EH (cell line): Measurements from ENCODE around the gene RBBP8NL.

Source experiments
- DNase-seq: peaks from one replicate; pipeline ENCODE4 v3.0.0-alpha.2; 2015; ENCODE audit warnings: low read depth

Gene RBBP8NL

DNA sequence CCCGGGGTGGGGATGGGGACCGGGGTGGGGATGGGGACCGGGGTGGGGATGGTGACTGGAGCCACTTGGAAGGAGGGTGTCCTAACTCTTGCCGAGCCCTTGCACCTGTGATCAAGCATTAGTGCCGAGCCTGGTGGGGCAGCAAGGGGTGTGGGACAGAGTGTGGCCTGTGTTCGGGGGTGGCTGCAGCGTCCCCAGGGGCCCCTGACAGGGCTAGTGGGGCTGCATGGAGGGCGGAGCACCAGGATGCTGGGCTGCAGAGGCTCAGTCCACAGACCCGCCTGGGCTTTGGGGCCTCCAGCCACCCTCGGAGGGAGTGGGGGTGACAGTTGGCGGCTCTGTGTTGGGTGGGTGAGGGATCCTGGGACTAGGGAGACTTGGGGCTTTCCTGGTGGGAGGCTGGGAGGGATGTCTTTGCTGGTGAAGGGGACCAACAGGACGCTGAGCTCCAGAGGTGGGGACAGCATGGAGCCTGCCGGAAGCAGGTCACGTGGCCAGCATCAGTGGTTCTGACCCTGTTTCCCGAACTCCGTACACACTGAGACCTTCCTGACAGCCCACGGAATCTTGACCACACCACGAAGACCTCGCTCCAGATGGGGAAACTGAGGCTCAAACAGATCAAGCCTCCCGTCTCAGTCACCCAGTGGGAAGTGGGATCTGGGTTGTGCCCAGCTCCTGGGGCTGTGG is 4.6 kb downstream of the RBBP8NL start:
- DNase-seq = no peak

- DNase-seq = no peak
These were observed 5.7 kb downstream of the RBBP8NL start for GRCh38 chr20:62421716-62421990.

DNA sequence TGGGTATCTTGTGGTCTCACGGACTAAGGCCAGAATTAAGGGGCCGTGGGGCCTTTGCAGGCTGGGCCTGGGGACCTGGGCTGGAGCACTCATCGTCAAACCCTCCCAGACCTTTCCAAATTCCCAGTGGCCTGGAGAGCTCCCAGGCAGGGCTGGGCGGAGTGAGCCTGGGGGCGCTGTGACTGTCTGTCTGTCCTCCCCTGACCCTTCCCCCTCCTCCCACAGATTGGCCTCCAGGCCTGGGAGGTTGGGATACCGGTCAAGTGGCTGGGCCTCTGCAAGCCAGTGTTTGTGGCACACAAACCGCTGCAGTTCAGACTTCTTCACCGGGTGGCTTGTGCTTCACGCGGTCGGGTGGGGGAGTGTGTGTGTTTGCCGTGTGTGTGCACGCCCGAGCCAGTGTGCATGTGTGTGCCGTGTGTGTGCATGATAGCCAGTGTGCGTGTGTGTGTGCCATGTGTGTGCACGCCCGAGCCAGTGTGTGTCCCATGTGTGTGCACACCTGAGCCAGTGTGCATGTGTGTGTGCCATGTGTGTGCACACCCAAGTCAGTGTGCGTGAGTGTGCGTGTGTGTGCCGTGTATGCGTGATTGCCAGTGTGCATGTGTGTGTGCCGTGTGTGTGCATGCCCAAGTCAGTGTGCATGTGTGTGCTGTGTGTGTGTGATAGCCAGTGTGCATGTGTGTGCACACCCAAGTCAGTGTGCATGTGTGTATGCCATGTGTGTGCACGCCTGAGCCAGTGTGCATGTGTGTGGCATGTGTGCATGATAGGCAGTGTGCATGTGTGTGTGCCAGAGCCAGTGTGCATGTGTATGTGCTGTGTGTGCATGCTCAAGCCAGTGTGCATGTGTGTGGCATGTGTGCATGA is 6.3 kb downstream of the RBBP8NL start:
- DNase-seq = no peak

DNA sequence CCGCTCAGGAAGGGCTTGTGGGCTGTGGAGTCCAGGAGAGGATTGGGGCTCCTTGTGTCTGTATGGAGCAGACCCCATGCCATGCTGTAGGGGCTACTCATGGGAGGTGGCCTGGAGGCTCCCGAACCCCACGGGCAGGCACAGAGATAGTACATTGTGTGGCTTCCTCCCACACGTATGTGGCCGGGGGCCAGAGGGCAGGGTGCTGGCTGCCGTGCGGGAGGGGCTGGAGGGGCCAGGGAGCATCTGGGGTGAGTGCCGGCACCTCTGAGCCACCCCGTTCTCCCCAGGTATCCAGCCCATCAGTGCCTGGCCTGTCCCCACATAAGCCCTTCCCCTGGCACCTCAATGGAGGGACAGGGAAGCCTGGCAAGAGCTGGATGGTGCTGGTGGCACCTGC is 7.6 kb downstream of the RBBP8NL start:
- DNase-seq = no peak

- DNase-seq = no peak
These were observed 8.4 kb downstream of the RBBP8NL start for GRCh38 chr20:62418709-62419487.

GRCh38 chr20:62417981-62418708 is 9.2 kb downstream of the RBBP8NL start:
- DNase-seq = no peak

GRCh38 chr20:62416651-62417637 is 10.4 kb downstream of the RBBP8NL start:
- DNase-seq = no peak

DNA sequence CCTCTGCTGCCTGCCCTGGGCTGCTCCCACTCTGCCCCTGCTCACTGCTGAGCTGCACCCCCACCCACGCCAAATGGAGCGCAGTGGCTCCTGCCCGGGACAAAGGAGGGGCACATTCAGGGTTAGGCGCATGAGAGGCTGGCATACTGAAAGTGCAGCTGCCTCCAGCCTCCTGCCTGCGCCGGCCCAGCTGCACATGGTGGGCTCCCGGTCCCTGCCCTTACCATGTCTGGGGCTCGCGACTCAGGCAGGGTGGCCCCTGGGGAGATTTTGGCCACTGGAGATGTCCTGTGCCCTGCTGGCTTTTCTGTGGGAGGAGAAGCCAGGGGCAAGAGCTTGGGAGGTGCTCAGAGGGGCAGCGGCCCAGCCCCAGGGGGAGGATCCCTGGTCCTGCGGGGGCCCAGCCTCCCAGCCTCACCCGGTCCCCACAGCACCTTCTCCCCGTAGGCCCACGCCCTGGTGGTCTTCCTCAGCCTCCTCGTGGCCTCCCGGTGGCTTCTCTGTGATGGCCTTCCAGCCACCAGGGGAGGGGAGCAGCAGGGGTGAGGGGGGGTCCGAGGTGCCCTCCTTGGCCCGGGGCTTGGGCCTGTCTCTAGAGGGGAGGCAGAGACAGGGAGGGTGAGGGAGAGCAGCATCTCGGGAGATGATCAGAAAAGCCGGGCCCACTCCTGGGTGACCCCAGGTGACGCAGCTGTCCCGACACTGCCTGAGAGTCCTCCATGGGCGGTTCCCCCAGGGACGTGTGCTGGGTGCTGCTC is 11.8 kb downstream of the RBBP8NL start:
- no peak for DNase-seq

DNA sequence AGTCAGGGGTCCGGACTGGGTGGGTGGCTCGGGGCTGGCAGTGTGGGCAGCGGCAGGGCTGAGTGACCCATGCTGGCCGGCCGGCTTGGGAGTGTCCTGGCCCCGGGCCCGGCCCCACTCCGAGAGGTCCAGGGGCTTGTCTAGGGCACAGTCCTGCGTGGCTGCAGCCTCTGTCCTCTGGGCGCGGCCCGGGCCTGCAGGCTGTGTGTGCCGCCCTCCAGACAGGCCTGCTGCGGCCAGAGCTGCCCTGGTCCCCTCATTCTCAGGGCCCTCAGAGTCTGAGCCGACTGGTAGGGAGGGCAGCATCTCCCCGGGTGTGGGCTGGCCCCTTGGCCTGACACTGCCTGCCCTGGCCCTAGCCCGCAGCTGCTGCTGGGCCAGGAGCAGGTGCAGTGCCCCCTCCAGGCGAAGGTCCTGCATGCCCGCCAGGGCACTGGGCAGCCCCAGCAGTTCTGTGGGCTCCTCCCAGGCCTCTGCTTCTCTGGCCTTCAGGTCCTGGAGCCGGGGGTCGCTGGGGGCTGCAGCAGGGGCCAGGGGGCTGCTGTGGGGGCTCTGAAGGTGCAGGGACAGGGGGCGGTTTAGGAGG is 13.3 kb downstream of the RBBP8NL start:
- no peak for DNase-seq

DNA sequence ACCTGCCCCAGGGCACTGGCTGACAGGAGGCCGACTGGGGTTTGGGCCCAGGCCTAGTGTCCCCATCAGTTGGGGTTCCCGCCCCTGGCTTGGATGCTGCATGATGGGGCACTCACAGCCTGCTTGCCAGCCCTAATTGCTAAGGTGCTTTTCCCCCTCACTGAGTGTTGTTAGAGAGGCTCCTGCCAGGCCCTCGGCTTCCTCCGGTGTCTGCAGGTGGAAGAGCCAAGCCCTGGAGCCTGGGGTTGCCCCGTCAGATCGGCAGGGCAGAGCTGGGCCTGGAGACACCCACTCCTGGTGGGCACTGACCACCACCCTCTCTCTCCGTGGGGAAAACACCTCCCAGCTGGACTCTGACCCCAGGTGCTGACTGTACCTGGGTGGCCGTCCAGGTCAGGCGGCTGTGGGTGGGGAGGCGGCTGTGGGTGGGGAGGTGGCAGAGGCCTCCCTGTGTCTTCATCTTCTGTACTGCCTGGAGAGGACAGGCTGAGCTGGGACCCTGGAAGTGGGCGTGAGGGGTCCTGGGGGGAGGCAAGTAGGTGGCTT is 14.2 kb downstream of the RBBP8NL start:
- DNase-seq = no peak

DNA sequence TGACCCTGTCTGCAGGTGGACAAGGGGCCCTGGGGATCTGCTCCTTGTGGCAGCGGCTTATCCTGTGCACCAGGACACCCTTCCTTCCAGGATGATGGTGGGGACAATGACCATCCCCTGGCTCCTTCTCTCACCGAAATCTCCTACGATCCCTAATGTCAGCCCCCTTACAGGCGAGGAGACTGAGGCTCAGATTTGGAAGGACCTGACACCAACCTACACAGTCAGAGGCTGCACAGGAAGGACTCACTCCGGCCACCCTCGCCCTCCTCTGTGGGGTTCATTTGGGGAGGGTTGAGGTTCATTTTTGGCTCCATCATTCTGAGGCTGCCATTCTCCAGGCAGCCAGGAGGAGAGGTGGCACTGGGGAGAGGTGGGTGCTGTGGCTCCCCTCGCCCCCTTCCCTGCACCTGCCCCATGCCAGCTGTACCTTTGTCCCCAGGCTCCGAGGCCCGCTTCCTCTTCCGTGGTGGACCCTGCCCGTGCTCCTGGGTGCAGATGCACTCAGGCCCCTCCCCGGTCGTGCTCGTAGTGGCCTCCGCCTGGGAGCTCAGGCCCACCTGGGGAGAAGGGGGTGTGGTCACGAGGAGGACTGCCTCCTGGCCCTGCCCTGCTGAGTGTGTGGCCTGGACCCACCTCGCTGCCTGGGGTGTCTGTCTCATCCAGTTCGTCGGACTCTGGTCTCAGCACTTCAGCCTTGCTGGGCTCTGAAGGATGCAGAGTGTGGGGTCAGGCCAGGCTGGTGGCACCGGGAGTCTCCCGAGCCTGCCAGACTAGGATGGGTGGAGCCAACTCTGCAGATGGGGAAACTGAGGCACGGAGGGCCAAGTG is 14.9 kb downstream of the RBBP8NL start:
- DNase-seq = no peak

DNA sequence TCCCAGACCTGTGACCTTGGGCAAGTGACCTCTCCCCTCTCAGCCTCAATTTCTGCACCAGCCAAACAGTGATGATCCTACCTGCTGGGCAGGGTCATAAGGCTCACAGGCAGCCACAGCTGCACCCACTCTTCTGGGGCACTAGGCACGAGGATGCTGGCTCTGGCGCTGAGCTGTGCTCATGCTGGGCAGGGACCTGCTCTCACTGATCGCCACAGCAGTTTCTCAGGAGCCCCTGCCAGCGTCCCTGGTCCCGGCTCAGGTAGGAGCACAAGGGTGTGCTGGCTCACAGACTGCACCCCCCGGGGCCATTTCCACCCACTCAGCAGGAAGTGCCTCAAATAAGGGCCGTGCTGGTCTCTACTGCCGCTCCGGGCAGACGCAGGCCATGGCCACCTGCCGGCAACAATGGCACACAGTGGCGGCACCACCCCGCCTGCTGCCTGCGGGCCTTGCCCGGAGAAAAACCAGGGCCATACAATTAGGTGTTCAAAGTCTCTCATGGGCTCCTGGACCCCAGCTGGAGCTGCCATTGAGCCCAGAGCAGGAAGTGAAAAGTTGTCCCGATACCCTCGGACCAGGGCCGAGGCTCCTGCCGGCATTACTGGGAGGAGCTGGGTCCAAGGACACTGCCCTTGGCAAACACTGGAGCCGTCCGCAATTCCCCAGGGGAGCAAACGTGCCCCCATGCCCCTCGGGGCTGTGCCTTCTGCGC is 15.7 kb downstream of the RBBP8NL start:
- no peak for DNase-seq

GRCh38 chr20:62410746-62411478 is 16.4 kb downstream of the RBBP8NL start:
- no peak for DNase-seq

DNA sequence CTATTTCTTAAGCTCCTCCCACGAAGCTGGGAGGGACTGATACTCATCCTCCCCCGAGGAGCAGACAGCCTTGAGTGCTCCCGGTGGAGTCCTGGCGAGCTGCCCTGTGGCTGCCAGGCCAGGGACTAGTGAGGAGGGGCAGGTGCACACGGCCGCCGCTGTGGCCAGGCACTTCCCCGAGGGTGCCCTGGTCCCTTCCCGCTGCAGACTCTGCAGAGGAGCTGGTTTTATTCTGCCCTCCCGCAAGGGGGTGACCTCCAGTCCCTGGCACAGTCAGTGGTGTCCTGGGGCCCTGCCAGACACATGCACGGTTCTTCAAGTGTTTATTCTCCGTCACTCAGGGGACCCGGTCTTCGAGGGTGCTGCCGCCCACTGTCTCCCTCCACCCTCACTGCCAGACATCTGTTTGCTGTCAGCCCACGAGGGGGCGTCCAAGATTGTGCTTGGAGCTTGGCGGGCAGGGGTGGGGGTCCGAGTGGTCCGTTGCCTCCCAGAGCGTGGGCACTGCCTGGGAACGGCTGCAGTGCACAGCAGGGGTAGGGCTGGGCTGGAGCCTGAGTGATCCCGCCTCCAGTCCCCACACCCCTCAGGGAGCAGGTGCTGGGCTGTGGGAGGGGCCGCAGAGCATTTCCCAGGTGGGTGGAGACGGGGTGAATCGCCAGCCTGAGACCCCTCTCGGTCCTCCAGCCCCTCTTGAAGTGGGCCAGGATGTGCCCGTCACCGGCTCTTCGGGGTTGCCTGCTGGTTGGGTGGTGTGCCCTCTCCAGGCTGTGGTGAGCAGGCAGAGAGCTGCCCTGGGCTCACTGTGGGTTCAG is 17.2 kb downstream of the RBBP8NL start:
- DNase-seq = peak; percentile 15

DNA sequence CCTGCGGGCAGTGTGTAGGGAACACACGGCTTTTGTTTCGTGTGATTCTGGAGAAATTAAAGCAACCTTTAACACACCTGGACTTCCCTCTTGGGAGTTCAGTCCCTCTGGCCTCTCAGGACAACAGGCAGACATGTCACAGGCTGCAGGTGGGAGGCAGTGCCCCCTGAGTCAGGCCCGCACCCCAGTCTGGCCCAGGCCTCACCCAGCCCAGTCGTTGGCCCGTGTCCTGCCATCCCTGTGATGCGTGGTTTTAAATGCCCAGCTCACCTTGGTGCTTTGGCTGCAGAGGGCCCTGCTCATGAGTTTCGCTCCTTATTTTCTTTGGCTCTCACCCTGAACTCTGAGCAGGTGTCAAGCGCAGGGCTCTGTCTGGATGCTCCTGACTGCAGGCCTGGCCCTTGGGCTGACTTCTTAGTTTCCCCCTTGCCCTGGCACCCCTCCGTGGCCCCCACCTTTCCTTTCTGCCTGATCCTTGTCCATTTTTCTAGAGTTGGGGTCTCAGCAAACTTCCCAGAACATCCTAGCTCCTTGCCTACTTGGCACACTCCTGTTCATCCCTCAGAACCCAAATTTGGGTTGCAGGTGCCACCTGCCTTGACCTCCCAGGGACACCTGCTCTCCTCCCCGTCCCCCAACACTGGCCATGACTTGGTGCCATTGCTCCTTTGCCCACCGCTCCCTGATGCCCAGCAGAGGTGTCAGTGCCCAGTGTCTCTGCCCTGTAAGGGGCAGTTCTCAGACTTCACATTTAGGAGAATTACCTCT is 18.1 kb downstream of the RBBP8NL start:
- DNase-seq = no peak

- no peak for DNase-seq
These were observed 18.7 kb downstream of the RBBP8NL start for GRCh38 chr20:62408640-62409039.
